GM11168 (cell line): ENCODE results near the gene ITGA7.
"Not testable (repeated sequence)": the region's sequence is repeated elsewhere in the genome, so short reads cannot be mapped to it uniquely, and the experiment has no call there.

Experiments
- in situ Hi-C: fragments of 300-500 bp; cut with MboI; formaldehyde crosslinking; loops from one replicate; pipeline ENCODE4 v1.12.0; 2022; ENCODE audit warnings: low sequenced_read_pairs; ENCODE audit not compliant: unreplicated experiment

ITGA7 gene

DNA sequence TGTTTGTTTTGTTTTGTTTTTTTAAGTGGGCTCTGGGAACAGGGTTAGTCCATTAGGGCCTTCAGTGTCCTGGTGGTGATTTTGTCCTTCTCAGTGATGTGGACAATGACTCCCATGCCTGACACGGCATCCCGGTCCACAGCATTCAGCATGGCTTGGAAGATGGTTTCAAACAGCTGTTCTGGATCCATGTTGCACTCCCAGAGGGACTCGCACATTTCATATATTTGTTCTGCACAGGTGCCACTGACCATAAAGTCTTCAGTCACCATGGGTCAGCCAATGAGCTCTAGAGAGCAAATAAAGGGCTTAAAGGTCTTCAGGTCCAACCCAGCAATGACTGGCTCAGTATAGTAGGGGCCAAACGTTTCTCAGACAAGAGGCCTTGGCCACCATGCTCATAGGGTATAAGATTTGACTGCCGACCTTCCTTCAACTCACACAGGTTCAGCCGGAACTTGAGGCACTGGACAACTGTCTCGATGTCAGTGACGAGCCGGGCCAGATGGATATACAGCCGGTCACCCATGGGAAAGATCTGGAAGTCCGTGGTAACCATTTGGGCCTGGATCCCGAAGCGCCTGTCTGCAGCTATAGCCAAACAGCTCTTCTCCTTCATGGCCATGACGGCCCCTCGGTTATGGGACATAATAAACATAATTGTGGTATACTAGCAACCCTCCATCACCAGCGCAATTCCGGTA is 53.0 kb downstream of the ITGA7 start:
- in situ Hi-C loops, result no loop called here

DNA sequence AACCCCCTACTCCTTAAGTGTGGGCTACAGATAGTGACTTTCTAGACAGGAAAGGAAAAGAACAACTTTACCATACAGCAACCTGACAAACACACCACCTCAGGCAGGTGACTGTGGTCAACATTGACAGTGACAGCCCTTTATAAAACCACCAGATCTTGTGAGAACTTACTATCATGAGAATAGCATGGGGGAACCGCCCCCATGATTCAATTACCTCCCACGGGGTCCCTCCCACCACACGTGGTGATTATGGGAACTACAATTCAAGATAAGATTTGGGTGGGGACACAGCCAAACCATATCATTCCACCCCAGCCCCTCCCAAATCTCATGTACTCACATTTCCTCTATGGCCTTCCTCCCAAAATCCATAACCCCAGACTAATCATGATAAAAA is 54.7 kb downstream of the ITGA7 start:
- in situ Hi-C loops, result no loop called here

- in situ Hi-C loops, result no loop called here
Observed at GRCh38 chr12:55652352-55652751, 55.4 kb downstream of the ITGA7 start.

DNA sequence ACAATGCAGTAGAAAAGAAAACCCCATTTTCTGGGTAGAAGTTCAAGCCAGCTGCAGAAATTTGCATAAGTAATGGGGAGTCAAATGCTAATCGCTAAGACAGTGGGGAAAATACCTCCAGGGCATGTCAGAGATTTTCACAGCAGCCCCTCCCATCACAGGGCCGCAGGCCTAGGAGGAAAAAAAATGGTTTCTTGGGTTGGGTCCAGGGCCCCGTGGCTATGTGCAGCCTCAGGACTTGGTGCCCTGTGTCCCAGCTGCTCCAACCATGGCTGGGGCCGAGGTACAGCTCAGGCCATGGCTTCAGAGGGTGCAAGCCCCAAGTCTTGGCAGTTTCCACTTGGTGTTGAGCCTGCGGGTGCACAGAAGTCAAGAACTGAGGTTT is 56.4 kb downstream of the ITGA7 start:
- in situ Hi-C loops, result no loop called here

- in situ Hi-C loops, result not testable (repeated sequence)
Observed at GRCh38 chr12:55650620-55651298, 56.9 kb downstream of the ITGA7 start.

DNA sequence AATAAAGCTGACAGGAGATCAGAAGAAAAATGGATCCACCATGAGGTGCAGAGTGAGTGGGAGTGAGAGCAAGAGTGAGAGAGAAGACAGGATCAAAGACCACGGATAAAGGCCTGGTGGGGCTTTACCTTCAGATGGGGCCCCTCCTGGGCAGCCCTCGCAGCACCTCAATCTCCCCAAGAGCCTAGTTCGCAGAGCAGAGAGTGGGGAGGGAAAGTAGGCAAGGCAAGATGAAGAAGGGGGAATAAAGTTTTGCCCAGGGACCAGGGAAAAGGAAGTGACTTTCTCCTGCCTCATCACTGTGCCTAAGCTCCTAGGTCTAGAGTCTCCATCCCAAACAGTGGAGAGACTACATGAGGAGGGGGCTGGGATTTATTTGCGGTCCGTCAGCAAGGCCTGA is 60.7 kb downstream of the ITGA7 start:
- in situ Hi-C loops, result no loop called here

GRCh38 chr12:55644591-55644990 is 63.1 kb downstream of the ITGA7 start:
- in situ Hi-C loops, result no loop called here

DNA sequence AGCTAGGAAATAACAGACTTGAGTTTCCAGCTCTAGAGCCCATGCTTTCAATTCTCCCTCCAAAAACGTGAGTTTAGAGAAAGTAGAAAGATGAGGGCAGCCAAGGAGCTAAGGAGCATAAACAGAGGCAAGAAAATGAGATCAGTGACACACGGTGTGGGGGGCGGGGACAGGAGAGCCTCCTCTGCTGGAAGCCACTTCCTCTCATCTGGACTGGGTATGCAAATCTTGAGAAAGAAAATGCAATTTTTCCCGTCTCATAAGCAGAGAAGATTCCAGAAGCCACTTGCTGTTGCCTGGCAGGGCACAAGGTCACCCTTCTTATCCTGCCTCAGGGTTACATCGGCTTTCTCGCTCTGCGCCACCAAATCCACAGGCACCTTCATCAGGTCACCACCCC is 65.0 kb downstream of the ITGA7 start:
- in situ Hi-C loops, result no loop called here

DNA sequence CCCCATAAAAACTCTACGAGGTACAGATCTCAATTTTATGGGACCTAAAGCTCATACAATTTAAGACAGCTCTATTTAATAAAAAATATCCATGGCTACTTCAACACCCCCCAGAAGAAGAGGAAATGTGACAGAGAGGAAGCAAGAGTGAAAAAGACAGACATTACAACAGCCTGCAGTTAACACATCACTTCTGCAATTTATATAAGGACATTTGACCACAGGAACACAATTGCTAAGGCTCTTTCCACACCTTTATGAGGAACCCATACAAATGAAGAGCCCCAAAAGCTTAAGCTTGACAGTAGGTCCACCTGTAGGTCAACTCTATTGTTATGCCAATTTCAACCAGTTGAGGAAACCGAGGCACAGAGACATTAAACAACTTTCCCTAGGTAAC is 65.4 kb downstream of the ITGA7 start:
- in situ Hi-C loops, result no loop called here

- in situ Hi-C loops, result no loop called here
Observed at GRCh38 chr12:55641595-55641994, 66.1 kb downstream of the ITGA7 start.

DNA sequence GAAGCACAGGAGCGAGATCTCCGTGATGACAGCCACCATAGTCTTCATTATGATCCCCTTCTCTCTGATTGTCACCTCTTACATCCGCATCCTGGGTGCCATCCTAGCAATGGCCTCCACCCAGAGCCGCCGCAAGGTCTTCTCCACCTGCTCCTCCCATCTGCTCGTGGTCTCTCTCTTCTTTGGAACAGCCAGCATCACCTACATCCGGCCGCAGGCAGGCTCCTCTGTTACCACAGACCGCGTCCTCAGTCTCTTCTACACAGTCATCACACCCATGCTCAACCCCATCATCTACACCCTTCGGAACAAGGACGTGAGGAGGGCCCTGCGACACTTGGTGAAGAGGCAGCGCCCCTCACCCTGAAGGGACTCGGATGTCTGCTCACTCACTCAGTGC is 70.2 kb downstream of the ITGA7 start:
- in situ Hi-C loops, result no loop called here

DNA sequence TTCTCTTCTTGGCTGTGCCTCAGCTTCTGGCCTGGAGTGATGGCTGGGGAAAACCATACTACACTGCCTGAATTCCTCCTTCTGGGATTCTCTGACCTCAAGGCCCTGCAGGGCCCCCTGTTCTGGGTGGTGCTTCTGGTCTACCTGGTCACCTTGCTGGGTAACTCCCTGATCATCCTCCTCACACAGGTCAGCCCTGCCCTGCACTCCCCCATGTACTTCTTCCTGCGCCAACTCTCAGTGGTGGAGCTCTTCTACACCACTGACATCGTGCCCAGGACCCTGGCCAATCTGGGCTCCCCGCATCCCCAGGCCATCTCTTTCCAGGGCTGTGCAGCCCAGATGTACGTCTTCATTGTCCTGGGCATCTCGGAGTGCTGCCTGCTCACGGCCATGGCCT is 70.9 kb downstream of the ITGA7 start, which contains the start of gene OR10P1:
Gene OR10P1, plus strand, starts transcription at position 40 of the 400 bp plus-strand sequence. Its CDS starts 0 bp downstream, at position 40.
- in situ Hi-C loops, result no loop called here

DNA sequence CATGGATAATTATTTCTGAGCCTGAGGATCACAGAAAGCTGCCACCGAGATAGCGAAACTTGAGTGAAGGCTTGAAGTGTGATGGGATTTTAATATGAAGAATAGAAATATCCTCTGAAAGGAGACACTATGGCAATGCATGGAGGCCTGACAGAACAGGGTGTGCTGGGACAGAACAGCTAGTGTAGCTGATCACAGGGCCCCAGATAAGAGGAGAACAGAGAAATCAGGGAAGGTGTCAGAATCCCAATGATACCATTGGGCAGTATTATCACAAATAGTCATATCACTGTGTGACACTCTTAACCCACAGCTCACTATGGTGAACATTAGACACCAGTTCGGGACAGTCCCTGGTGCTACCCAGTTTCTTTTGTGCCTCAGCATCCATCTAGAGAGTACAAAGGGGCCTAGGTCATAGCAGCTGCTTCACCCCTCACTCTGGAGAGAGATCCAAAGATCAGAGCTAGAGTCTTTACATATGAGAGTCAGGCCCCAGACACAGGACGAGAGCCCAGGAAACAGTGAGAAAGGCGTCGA is 71.5 kb downstream of the ITGA7 start:
- in situ Hi-C loops, result no loop called here
